ENCODE results near the gene SLC41A1.
"Not testable (repeated sequence)": the region's sequence is repeated elsewhere in the genome, so short reads cannot be mapped to it uniquely, and the experiment has no call there.

SLC41A1 gene

GRCh38 chr1:205812878-205813754 is at the start of gene SLC41A1:
Gene SLC41A1 (minus strand): TSS chr1:205813198. CDS start chr1:205810441, 2,757 bp downstream.
- Mint-ChIP-seq H3K9me3 (no peaks in the 10 kb centered on the region), H3K4me3 (peak within 1 kb of the TSS; percentile 93 to 98 (median 94)), H3K27ac (peak within 1 kb of the TSS; percentile 83 to 89 (median 85)), H3K4me1 (peaks cover 71% of the 10 kb centered on the region), H3K27me3 (ENCODE audit: low read depth) (no peaks in the 10 kb centered on the region), H3K36me3 (ENCODE audit: low read depth) (peaks cover 24% of the 10 kb centered on the region)
- no peak for TF ChIP-seq CTCF (IDR thresholded peaks at IDR 0.05; ENCODE audit: unreplicated experiment in 3 of 3)

GRCh38 chr1:205861540-205861939 is 48.5 kb upstream of the SLC41A1 start:
- Mint-ChIP-seq H3K36me3 (ENCODE audit: low read depth) (peaks cover 52% of the 10 kb centered on the region), H3K27me3 (ENCODE audit: low read depth) (no peaks in the 10 kb centered on the region), H3K27ac (no peak overlapping the region), H3K4me1 (no peaks in the 10 kb centered on the region), H3K4me3 (no peak overlapping the region), H3K9me3 (peaks cover 32% of the 10 kb centered on the region)
- TF ChIP-seq CTCF (IDR thresholded peaks at IDR 0.05; ENCODE audit: unreplicated experiment in 3 of 3), result no peak

GRCh38 chr1:205858141-205858961 is 45.4 kb upstream of the SLC41A1 start:
- Mint-ChIP-seq H3K27me3 (ENCODE audit: low read depth) (no peaks in the 10 kb centered on the region), H3K36me3 (ENCODE audit: low read depth) (peaks cover 56% of the 10 kb centered on the region), H3K9me3 (peaks cover 48% of the 10 kb centered on the region), H3K27ac (no peak overlapping the region), H3K4me3 (no peak overlapping the region), H3K4me1 (no peaks in the 10 kb centered on the region)
- TF ChIP-seq CTCF (IDR thresholded peaks at IDR 0.05; ENCODE audit: unreplicated experiment in 3 of 3), result no peak

- not testable (repeated sequence) for H3K4me3 Mint-ChIP-seq; H3K4me1 Mint-ChIP-seq; H3K27ac Mint-ChIP-seq; H3K27me3 Mint-ChIP-seq (ENCODE audit: low read depth)
- Mint-ChIP-seq H3K36me3 (ENCODE audit: low read depth) (peaks cover 59% of the 10 kb centered on the region), H3K9me3 (peaks cover 51% of the 10 kb centered on the region)
These were observed 44.5 kb upstream of the SLC41A1 start for GRCh38 chr1:205857501-205857900.

- no peak overlapping the region for H3K27ac Mint-ChIP-seq
- H3K4me1 Mint-ChIP-seq, result no peaks in the 10 kb centered on the region
- TF ChIP-seq CTCF (IDR thresholded peaks at IDR 0.05; ENCODE audit: unreplicated experiment in 3 of 3), result no peak
- H3K27me3 Mint-ChIP-seq (ENCODE audit: low read depth), result no peaks in the 10 kb centered on the region
- H3K36me3 Mint-ChIP-seq (ENCODE audit: low read depth), result peaks cover 59% of the 10 kb centered on the region
- peaks cover 56% of the 10 kb centered on the region for H3K9me3 Mint-ChIP-seq
- H3K4me3 Mint-ChIP-seq, result no peak overlapping the region
These were observed 43.4 kb upstream of the SLC41A1 start for GRCh38 chr1:205856433-205856832.

GRCh38 chr1:205852969-205853368 is 40.0 kb upstream of the SLC41A1 start:
- no peak overlapping the region for H3K27ac Mint-ChIP-seq
- peaks cover 43% of the 10 kb centered on the region for H3K36me3 Mint-ChIP-seq (ENCODE audit: low read depth)
- no peaks in the 10 kb centered on the region for H3K27me3 Mint-ChIP-seq (ENCODE audit: low read depth)
- no peak overlapping the region for H3K4me3 Mint-ChIP-seq
- TF ChIP-seq CTCF (IDR thresholded peaks at IDR 0.05; ENCODE audit: unreplicated experiment in 3 of 3), result no peak
- H3K9me3 Mint-ChIP-seq, result peaks cover 39% of the 10 kb centered on the region
- no peaks in the 10 kb centered on the region for H3K4me1 Mint-ChIP-seq
